IPS DF 19.7 (cell line): ENCODE data around the gene PTGES.

ENCODE experiments used
- DNase-seq: peaks from one replicate; pipeline ENCODE4 v3.0.0-alpha.2; 2013; ENCODE audit warnings: low read depth, low spot score

PTGES gene

DNA sequence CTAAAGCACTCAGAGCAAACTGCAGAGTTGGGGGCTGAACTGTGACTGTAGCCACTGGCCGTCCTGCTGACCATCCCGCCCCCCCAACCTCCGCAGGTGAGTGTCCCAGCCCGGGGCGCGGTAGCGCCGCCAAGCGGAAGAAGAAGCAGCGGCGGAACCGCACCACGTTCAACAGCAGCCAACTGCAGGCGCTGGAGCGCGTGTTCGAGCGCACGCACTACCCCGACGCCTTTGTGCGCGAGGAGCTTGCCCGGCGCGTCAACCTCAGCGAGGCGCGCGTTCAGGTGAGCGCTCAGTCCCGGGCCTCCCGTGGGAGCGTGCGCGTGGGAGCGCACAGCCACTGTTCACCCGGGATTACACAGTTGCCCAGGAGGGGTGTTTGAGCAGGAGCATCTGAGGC, 33.7 kb downstream of the PTGES start:
- DNase-seq: no peak

GRCh38 chr9:129718647-129719046, 34.2 kb downstream of the PTGES start:
- no peak for DNase-seq

- DNase-seq: no peak
Observed at GRCh38 chr9:129717991-129718390, 34.9 kb downstream of the PTGES start.

DNA sequence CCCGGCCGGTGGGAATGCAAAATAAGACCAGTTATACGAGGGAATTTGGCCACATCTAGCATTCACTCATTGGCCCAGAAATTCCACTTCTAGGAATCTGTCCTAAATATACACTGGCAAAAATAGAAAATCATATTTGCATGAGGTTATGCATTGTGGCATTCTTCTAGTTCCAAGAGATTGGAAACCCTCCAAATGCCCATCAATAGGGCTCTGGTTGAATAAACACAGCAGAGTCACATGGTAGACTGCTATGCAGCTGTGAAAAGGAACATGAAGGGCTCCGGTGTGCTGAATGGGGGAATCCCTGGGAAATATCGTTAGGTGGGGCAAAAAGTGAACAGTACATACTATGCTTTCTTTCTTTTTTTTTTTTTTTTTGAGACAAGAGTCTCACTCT, 36.8 kb downstream of the PTGES start:
- DNase-seq: no peak

DNA sequence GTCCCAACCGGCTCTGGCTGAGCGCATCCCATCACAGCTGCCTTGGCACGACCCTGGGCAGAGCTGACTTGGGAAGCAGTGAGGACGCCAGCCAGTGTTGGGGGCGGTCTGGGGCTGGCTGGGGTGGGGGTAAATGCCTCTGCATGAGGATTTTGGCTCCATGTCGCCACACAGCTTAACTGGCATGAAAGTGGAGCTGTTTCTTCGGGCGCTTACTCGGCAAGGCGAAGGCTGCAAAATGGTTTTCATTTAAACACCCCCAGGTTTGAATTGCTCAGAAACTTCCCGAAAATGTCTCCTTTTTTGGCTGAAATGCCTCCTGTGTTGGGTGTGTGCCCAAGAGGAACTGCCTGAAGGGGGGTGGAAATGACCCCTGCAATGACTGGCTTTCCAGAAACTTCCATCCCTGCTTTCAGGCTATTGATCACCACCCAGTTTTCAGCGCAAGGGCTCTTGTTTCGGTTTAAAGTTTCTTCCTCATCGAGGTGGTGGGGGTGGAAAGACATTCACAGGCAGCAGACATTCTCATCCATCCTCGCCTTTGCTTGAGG, 38.3 kb downstream of the PTGES start:
- no peak for DNase-seq

DNA sequence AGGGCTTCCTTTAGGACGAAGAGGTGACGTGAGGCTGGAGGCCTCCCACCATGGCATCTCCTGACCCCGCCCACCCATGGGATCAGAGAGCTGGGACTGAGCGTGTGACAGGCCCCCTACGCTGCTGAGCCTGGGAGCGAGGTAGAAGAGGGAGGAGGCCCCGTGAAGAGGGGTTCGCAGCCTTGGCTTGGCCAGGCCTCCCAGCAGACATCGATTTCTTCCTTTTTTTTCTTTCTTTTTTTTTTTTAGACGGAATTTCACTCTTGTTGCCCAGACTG, 39.5 kb downstream of the PTGES start:
- DNase-seq: no peak

- DNase-seq: no peak
Observed at GRCh38 chr9:129712634-129713401, 40.0 kb downstream of the PTGES start.

DNA sequence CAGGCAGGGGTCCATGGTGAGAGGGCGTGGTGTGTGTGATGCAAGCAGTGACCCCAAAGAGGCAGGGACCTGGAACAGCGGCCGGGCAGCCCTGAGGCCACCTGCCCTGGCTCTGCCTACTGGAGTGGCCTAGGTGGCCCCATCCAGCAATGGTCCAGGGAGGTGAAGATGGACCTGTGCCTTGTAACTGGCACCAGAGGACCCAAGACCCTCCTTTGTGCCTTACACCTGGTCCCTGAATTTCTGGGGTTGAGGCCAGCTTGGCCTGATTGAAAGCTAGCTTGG, 42.7 kb downstream of the PTGES start:
- DNase-seq: no peak

- no peak for DNase-seq
Observed at GRCh38 chr9:129709438-129710168, 43.2 kb downstream of the PTGES start.

DNA sequence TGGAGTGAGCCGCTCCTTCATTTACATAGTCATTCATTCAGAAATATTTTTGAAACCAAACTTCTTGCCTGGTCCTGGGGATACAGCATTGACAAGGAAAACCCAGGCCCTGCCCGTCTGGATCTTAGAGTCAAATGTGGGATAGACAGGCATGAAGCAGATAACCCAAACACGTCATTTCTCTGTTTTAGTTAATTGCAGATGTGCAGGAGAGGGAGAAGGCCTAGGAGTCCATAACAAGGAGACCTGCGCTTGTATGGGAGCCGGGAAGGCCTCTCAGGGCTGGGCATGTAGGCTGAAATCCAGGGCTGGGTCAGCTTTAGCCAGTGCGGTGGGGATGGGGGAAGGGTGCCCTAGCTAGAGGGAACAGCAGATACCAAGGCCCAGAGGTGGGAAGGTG, 44.0 kb downstream of the PTGES start:
- DNase-seq: no peak

- DNase-seq: no peak
Observed at GRCh38 chr9:129704807-129705206, 48.0 kb downstream of the PTGES start.

GRCh38 chr9:129703667-129704355, 49.0 kb downstream of the PTGES start:
- no peak for DNase-seq

GRCh38 chr9:129702589-129703520, 50.0 kb downstream of the PTGES start:
- DNase-seq: no peak

DNA sequence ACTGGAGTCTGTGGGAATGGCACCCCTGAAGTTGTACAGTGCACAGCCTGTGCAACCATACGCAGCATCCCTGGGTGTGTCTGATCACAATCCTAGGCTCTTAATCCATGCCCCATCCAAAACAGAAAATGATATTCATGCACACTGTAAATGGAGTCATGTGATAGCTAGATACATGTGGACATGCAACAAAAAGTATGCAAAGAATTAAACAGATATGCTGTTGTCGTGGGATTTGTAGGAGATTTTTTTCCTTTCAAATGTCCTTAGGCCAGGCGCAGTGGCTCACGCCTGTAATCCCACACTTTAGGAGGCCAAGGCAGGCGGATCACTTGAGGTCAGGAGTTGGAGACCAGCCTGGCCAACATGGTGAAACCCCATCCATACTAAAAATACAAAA, 51.3 kb downstream of the PTGES start:
- DNase-seq: no peak

DNA sequence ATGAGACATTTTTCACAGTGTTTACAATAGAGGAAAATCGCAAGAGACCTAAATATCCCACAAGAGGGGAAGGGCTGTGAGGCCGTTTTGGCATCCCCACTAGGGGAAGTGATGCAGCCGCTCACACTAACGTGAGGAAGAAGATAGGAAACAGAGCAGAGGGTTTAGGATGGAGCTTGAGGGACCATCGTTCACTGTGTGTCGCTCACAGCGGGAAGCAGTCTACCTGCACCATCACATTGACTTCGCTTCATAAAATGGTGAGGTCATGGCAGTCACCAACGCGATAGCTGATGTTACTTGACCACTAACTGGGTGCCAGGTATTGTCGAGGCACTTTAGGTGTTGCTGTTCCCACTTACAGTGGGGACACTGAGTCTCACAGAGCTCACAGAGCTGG, 51.8 kb downstream of the PTGES start:
- DNase-seq: no peak

DNA sequence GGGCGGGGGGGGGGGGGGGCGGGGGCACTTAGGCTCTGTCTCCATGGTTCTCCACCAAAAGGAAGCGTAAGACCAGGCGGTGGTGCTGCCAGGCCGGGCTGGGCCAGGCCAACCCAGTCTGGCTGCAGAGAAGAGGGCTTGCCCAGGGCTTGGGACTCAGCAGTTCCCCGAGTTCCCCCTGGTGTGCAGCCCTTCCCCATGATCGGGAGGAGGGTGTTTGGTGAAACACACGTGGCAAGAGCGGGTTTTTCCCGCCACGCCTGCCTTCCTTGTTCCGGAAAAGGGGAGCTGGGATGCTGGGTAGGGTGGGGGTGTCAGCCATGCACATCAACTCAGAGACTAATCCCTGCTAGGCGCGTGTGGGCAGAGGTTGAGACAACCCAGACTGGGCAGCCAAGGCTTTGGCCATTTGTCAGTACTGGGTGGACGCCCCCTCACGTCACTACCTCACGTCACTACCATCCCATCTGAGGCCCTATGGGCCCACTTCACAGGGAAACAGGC, 54.5 kb downstream of the PTGES start:
- no peak for DNase-seq

GRCh38 chr9:129697656-129698253, 55.1 kb downstream of the PTGES start:
- DNase-seq: no peak

DNA sequence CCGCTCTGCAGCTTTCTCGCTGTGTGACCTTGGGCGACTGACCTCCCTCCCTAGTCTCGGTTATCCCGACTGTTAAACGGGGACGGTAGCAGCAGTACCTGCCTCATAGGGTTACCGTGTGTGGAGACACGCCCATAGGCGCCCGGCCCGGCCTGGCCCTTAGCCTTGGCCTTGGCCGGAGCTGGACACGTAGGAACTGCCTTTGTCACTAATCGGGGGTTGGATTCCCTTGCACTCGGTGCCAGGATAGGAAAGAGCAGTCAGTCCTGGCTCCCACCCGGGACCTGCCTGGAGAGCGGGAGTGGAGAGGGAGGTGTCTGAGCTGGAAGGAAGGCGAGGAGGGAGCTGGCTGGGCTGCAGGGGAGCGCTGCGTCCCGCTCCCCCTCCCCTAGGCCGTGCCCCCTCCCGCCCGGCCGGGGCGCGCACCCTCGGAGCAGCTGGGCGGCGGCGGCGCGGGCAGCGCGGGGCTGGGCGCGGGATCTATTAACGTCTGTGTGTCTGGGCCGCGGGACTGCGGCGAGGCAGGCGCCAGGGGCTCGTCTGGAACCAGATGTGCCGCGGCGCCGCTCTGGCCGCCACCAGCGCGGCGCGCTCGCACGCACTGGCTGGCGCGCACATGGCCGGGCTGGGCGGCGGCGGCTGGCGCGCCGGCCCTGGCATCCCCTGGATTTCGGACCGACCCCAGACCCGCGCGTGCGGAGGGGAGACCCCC, 55.7 kb downstream of the PTGES start:
- DNase-seq: no peak

- DNase-seq: no peak
Observed at GRCh38 chr9:129695870-129696269, 57.0 kb downstream of the PTGES start.

DNA sequence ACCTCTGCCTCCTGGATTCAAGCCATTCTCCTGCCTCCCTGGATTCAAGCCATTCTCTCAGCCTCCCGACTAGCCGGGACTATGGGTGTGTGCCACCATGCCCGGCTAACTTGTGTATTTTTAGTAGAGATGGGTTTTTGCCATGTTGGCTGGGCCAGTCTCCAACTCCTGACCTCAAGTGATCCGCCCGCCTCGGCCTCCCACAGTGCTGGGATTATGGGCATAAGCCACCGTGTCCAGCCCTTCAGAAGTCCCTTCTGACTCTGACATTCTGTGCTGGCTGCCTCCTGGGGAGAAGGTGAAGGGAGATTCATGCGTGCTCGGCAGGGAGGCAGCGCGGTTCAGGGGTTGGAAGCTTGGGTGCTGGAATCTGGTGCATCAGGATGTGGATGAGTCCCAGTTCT, 58.6 kb downstream of the PTGES start:
- DNase-seq: no peak

DNA sequence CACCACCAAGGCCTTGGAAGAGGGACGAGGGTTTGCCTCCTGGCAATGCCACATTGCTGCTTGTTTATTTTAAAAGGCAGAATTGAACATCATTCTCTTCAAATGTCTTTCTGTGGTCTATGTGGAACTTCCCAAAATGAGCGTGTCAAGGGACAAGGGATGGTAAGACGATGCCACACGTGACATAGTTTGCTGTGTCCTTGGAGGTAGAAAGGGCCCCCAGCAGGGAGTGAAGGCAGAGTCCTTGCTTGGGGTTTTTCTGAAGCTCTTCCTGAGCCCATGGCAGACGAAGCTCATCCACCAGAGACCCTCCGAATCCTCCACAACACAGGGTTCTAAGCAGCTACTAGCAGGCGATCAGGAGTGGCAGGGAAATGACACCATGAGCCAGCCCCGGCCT, 59.1 kb downstream of the PTGES start:
- DNase-seq: no peak
